Fibroblast of the conjunctiva (primary cell): ENCODE measurements around the gene CA5A.

ENCODE experiments used
- DNase-seq: peaks from one replicate; pipeline ENCODE4 v3.0.0-alpha.2; 2010; ENCODE audit warnings: low read depth

CA5A gene

GRCh38 chr16:87848676-87849345 lies 87.5 kb downstream of the CA5A start:
- DNase-seq, result no peak

GRCh38 chr16:87847785-87848675 lies 88.3 kb downstream of the CA5A start:
- no peak for DNase-seq

GRCh38 chr16:87847467-87847784 lies 88.9 kb downstream of the CA5A start:
- DNase-seq, result no peak

GRCh38 chr16:87846705-87847466 lies 89.4 kb downstream of the CA5A start:
- DNase-seq, result no peak

GRCh38 chr16:87845807-87846619 lies 90.3 kb downstream of the CA5A start:
- no peak for DNase-seq

GRCh38 chr16:87845213-87845612 lies 91.1 kb downstream of the CA5A start:
- DNase-seq, result no peak

- no peak for DNase-seq
Measured at GRCh38 chr16:87844809-87845208, 91.5 kb downstream of the CA5A start.

GRCh38 chr16:87844120-87844733 lies 92.1 kb downstream of the CA5A start:
- DNase-seq, result no peak

GRCh38 chr16:87843678-87844105 lies 92.6 kb downstream of the CA5A start:
- no peak for DNase-seq

- DNase-seq, result no peak
Measured at GRCh38 chr16:87842209-87842869, 94.0 kb downstream of the CA5A start.

GRCh38 chr16:87841340-87842208 lies 94.8 kb downstream of the CA5A start:
- no peak for DNase-seq

GRCh38 chr16:87840271-87840978 lies 95.9 kb downstream of the CA5A start:
- DNase-seq, result no peak

- no peak for DNase-seq
Measured at GRCh38 chr16:87839542-87840270, 96.6 kb downstream of the CA5A start.

GRCh38 chr16:87838643-87839541 lies 97.4 kb downstream of the CA5A start:
- no peak for DNase-seq
